ENCODE data around the gene NCSTN. TPM values are rescaled to one million over a fixed set of nuclear protein-coding genes. Genes with fewer than 3 reads are reported as not detected.

The NCSTN gene
- total RNA-seq, 1 experiment from 2014 or later = 93.7 TPM

DNA sequence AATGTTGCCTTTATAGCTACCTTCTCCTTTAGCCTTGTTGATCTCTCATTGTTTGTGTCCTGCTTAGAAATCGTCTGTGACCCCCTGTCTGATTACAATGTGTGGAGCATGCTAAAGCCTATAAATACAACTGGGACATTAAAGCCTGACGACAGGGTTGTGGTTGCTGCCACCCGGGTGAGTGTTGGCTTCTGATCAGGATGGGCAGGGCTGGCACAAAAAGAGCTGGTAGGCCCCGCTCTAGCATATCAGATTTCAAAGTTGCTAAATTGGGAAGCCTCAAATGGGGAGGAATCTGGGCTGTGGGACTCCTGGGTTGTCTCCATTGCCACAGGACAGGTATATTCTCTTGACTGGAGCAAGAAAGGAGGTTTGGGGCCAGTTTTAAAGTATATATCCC lies 8.4 kb downstream of the NCSTN start:
- Histone ChIP-seq H3K4me1 (ENCODE audit: control insufficient read depth, insufficient read depth, low read length) (no peaks in the 10 kb centered on the region), H3K27ac (ENCODE audit: low read length) (no peak overlapping the region), H3K4me3 (ENCODE audit: low read depth in 2 of 2, low read length in 2 of 2) (no peak overlapping the region), H3K27me3 (ENCODE audit: control insufficient read depth, insufficient read depth, low read length) (no peaks in the 10 kb centered on the region), H3K9me3 (ENCODE audit: control insufficient read depth, insufficient read depth, low read depth, low read length) (no peaks in the 10 kb centered on the region), H3K36me3 (ENCODE audit: control insufficient read depth, insufficient read depth, low read length) (peaks cover 15% of the 10 kb centered on the region)
- POLR2A ChIA-PET = interaction anchor here (0.6 kb wide), 1 partner anchor 124 kb away, joined by 4 read pairs; no protein-coding TSS in a partner anchor
- BruUV-seq (replicated peaks) = no TSS peak
- DNase-seq (ENCODE audit: low read depth, low spot score) (no peak), ATAC-seq (no peak)
- TF ChIP-seq SIN3A (IDR thresholded peaks at IDR 0.05; ENCODE audit: borderline replicate concordance, insufficient read depth, low read depth, low read length) = no peak
- TF ChIP-seq, protein P1, sequence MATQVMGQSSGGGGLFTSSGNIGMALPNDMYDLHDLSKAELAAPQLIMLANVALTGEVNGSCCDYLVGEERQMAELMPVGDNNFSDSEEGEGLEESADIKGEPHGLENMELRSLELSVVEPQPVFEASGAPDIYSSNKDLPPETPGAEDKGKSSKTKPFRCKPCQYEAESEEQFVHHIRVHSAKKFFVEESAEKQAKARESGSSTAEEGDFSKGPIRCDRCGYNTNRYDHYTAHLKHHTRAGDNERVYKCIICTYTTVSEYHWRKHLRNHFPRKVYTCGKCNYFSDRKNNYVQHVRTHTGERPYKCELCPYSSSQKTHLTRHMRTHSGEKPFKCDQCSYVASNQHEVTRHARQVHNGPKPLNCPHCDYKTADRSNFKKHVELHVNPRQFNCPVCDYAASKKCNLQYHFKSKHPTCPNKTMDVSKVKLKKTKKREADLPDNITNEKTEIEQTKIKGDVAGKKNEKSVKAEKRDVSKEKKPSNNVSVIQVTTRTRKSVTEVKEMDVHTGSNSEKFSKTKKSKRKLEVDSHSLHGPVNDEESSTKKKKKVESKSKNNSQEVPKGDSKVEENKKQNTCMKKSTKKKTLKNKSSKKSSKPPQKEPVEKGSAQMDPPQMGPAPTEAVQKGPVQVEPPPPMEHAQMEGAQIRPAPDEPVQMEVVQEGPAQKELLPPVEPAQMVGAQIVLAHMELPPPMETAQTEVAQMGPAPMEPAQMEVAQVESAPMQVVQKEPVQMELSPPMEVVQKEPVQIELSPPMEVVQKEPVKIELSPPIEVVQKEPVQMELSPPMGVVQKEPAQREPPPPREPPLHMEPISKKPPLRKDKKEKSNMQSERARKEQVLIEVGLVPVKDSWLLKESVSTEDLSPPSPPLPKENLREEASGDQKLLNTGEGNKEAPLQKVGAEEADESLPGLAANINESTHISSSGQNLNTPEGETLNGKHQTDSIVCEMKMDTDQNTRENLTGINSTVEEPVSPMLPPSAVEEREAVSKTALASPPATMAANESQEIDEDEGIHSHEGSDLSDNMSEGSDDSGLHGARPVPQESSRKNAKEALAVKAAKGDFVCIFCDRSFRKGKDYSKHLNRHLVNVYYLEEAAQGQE (IDR thresholded peaks at IDR 0.05; ENCODE audit: insufficient read depth in 1 of 2, low read depth in 2 of 2, low read length in 1 of 2) = no peak
- TF ChIP-seq, protein P2, sequence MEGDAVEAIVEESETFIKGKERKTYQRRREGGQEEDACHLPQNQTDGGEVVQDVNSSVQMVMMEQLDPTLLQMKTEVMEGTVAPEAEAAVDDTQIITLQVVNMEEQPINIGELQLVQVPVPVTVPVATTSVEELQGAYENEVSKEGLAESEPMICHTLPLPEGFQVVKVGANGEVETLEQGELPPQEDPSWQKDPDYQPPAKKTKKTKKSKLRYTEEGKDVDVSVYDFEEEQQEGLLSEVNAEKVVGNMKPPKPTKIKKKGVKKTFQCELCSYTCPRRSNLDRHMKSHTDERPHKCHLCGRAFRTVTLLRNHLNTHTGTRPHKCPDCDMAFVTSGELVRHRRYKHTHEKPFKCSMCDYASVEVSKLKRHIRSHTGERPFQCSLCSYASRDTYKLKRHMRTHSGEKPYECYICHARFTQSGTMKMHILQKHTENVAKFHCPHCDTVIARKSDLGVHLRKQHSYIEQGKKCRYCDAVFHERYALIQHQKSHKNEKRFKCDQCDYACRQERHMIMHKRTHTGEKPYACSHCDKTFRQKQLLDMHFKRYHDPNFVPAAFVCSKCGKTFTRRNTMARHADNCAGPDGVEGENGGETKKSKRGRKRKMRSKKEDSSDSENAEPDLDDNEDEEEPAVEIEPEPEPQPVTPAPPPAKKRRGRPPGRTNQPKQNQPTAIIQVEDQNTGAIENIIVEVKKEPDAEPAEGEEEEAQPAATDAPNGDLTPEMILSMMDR (IDR thresholded peaks at IDR 0.05) = no peak
- no peak for TF ChIP-seq TCF7L2 (IDR thresholded peaks at IDR 0.05; ENCODE audit: low read depth, low read length)
- TF ChIP-seq POLR2AphosphoS5 (IDR thresholded peaks at IDR 0.05; ENCODE audit: low read depth, low read length) = no peak
- intact Hi-C loops (cut with micrococcal nuclease; ENCODE audit: unreplicated experiment) (no loop called here), in situ Hi-C loops (cut with HindIII; ENCODE audit: low pct_unique_long_range_greater_than_20kb, low sequenced_read_pairs) (no loop called here)
- CTCF ChIA-PET = interaction anchor here (0.7 kb wide), 1 partner anchor 25 kb away, joined by 3 read pairs; no protein-coding TSS in a partner anchor

DNA sequence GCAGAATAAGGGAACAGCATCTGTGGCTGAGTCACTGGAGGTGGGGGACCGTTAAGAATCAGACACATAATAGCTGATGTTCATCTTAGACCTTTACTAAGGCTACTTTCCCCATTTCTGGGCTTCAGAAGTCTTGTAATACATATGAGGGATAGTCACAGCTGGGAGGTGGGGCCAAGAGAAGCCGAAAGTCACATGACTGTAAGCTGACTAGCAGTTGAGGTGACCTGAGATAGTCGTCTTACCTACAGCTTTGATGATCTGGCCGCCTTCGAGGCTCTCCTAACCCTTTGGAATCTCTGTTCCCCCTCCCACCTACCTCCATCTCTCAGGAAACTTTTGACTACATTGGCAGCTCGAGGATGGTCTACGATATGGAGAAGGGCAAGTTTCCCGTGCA lies 9.4 kb downstream of the NCSTN start:
- Histone ChIP-seq H3K27me3 (ENCODE audit: control insufficient read depth, insufficient read depth, low read length) (no peaks in the 10 kb centered on the region), H3K27ac (ENCODE audit: low read length) (no peak overlapping the region), H3K9me3 (ENCODE audit: control insufficient read depth, insufficient read depth, low read depth, low read length) (no peaks in the 10 kb centered on the region), H3K4me1 (ENCODE audit: control insufficient read depth, insufficient read depth, low read length) (no peaks in the 10 kb centered on the region), H3K36me3 (ENCODE audit: control insufficient read depth, insufficient read depth, low read length) (peaks cover 15% of the 10 kb centered on the region), H3K4me3 (ENCODE audit: low read depth in 2 of 2, low read length in 2 of 2) (no peak overlapping the region)
- in situ Hi-C loops (cut with HindIII; ENCODE audit: low pct_unique_long_range_greater_than_20kb, low sequenced_read_pairs) (no loop called here), intact Hi-C loops (cut with micrococcal nuclease; ENCODE audit: unreplicated experiment) (no loop called here)
- no peak for TF ChIP-seq SIN3A (IDR thresholded peaks at IDR 0.05; ENCODE audit: borderline replicate concordance, insufficient read depth, low read depth, low read length)
- TF ChIP-seq, protein P2 (IDR thresholded peaks at IDR 0.05) = no peak
- TF ChIP-seq TCF7L2 (IDR thresholded peaks at IDR 0.05; ENCODE audit: low read depth, low read length) = no peak
- TF ChIP-seq, protein P1 (IDR thresholded peaks at IDR 0.05; ENCODE audit: insufficient read depth in 1 of 2, low read depth in 2 of 2, low read length in 1 of 2) = no peak
- no peak for TF ChIP-seq POLR2AphosphoS5 (IDR thresholded peaks at IDR 0.05; ENCODE audit: low read depth, low read length)
- CTCF ChIA-PET = no interaction called here
- POLR2A ChIA-PET = no interaction called here
- BruUV-seq (replicated peaks) = no TSS peak
- DNase-seq (ENCODE audit: low read depth, low spot score) = no peak
- no peak for ATAC-seq

Measured in Panc1 (cell line).